HAP-1 (cell line): ENCODE data around the gene NCR2.
"Not testable (repeated sequence)": the region's sequence is repeated elsewhere in the genome, so short reads cannot be mapped to it uniquely, and the experiment has no call there.

Source experiments
- DNase-seq, 2 experiments: peaks; one replicate each; pipeline ENCODE4 v3.0.0-alpha.2; 2016 to 2020; ENCODE audit warnings: low spot score in 2 of 2
- H3K27me3 ChIP-seq: fragments of 250-450 bp; sonication (Bioruptor Pico); 2 replicates; pipeline ENCODE4 v1.5.1; 2020; ENCODE audit warnings: low read depth, mild to moderate bottlenecking, moderate library complexity
- H3K36me3 ChIP-seq: fragments of 250-450 bp; sonication (Bioruptor Pico); replicated peaks from 2 replicates; pipeline ENCODE4 v1.5.1; 2020; ENCODE audit warnings: mild to moderate bottlenecking
- H3K4me1 ChIP-seq: fragments of 250-450 bp; sonication (Bioruptor Pico); 2 replicates; pipeline ENCODE4 v1.5.1; 2020; ENCODE audit warnings: mild to moderate bottlenecking
- H3K4me3 ChIP-seq: fragments of 250-450 bp; sonication (Bioruptor Pico); 2 replicates; pipeline ENCODE4 v1.5.1; 2020; ENCODE audit warnings: mild to moderate bottlenecking, moderate library complexity
- H3K9me3 ChIP-seq: fragments of 250-450 bp; sonication (Bioruptor Pico); 2 replicates; pipeline ENCODE4 v1.5.1; 2020; ENCODE audit warnings: mild to moderate bottlenecking, moderate library complexity
- in situ Hi-C: fragments of 300-500 bp; cut with MboI; formaldehyde crosslinking; loops from 3 replicates; pipeline ENCODE4 v1.14.3; 2020; ENCODE audit warnings: low sequenced_read_pairs, inconsistent platforms, mixed read lengths

Gene NCR2

GRCh38 chr6:41335296-41335695 lies at the start of gene NCR2:
NCR2 (plus strand) TSS chr6:41335608; CDS start chr6:41335877, 269 bp downstream.
- Histone ChIP-seq H3K36me3 (no peaks in the 10 kb centered on the region), H3K4me3 (no peak within 1 kb of the TSS), H3K27me3 (peaks cover 16% of the 10 kb centered on the region), H3K4me1 (no peaks in the 10 kb centered on the region), H3K9me3 (no peaks in the 10 kb centered on the region; the same call in 1 of the 2 replicates)
- in situ Hi-C loops = no loop called here
- DNase-seq = no peak

- H3K36me3 ChIP-seq = no peaks in the 10 kb centered on the region
- no peaks in the 10 kb centered on the region for H3K27me3 ChIP-seq
- peaks cover 13% of the 10 kb centered on the region for H3K4me1 ChIP-seq
- no peaks in the 10 kb centered on the region for H3K9me3 ChIP-seq
- DNase-seq = no peak
- H3K4me3 ChIP-seq = no peak within 1 kb of the TSS
- in situ Hi-C loops = no loop called here
These were observed 48.7 kb upstream of the NCR2 start, which contains the start of gene TREM1 for GRCh38 chr6:41286544-41287346. TREM1 (minus strand) TSS chr6:41286682; CDS start chr6:41286655, 27 bp downstream.

- Histone ChIP-seq H3K9me3 (no peaks in the 10 kb centered on the region), H3K36me3 (no peaks in the 10 kb centered on the region), H3K4me1 (peaks cover 13% of the 10 kb centered on the region), H3K4me3 (no peak overlapping the region), H3K27me3 (no peaks in the 10 kb centered on the region)
- peak in 1 of 2 experiments; percentile 64 for DNase-seq
- in situ Hi-C loops = no loop called here
These were observed 47.2 kb upstream of the NCR2 start for GRCh38 chr6:41288030-41288753.

GRCh38 chr6:41288754-41289129 lies 46.7 kb upstream of the NCR2 start:
- no peaks in the 10 kb centered on the region for H3K27me3 ChIP-seq

GRCh38 chr6:41289815-41290214 lies 45.6 kb upstream of the NCR2 start:
- H3K4me1 ChIP-seq = peaks cover 13% of the 10 kb centered on the region
- H3K27me3 ChIP-seq = no peaks in the 10 kb centered on the region
- no peak for DNase-seq

More at GRCh38 chr6:41288754-41289129, 46.7 kb upstream of the NCR2 start:
- peak in 1 of 2 experiments; percentile 41 for DNase-seq
- H3K9me3 ChIP-seq = no peaks in the 10 kb centered on the region
- H3K36me3 ChIP-seq = no peaks in the 10 kb centered on the region
- in situ Hi-C loops = no loop called here
- no peak overlapping the region for H3K4me3 ChIP-seq
- peaks cover 13% of the 10 kb centered on the region for H3K4me1 ChIP-seq

GRCh38 chr6:41291717-41292116 lies 43.7 kb upstream of the NCR2 start:
- no peak overlapping the region for H3K4me3 ChIP-seq
- in situ Hi-C loops = no loop called here
- no peak for DNase-seq
- H3K36me3 ChIP-seq = no peaks in the 10 kb centered on the region
- no peaks in the 10 kb centered on the region for H3K9me3 ChIP-seq
- H3K4me1 ChIP-seq = peaks cover 13% of the 10 kb centered on the region
- H3K27me3 ChIP-seq = no peaks in the 10 kb centered on the region

More at GRCh38 chr6:41289815-41290214, 45.6 kb upstream of the NCR2 start:
- in situ Hi-C loops = no loop called here
- Histone ChIP-seq H3K4me3 (no peak overlapping the region), H3K36me3 (no peaks in the 10 kb centered on the region), H3K9me3 (no peaks in the 10 kb centered on the region)

GRCh38 chr6:41294214-41294872 lies 41.1 kb upstream of the NCR2 start:
- in situ Hi-C loops = no loop called here
- no peaks in the 10 kb centered on the region for H3K4me1 ChIP-seq
- peaks cover 3% of the 10 kb centered on the region; the same call in 1 of the 2 replicates for H3K27me3 ChIP-seq
- no peak overlapping the region for H3K4me3 ChIP-seq
- no peaks in the 10 kb centered on the region for H3K36me3 ChIP-seq
- DNase-seq = no peak
- no peaks in the 10 kb centered on the region; the same call in 1 of the 2 replicates for H3K9me3 ChIP-seq

- DNase-seq, H3K27me3 ChIP-seq, H3K36me3 ChIP-seq, H3K9me3 ChIP-seq, H3K4me3 ChIP-seq, H3K4me1 ChIP-seq, in situ Hi-C loops: not testable (repeated sequence)
These were observed 38.2 kb upstream of the NCR2 start for GRCh38 chr6:41297248-41297647.

GRCh38 chr6:41298785-41299502 lies 36.5 kb upstream of the NCR2 start:
- Histone ChIP-seq H3K4me3 (no peak overlapping the region), H3K9me3 (no peaks in the 10 kb centered on the region; the same call in 1 of the 2 replicates), H3K27me3 (peaks cover 3% of the 10 kb centered on the region; the same call in 1 of the 2 replicates), H3K4me1 (no peaks in the 10 kb centered on the region), H3K36me3 (no peaks in the 10 kb centered on the region)
- in situ Hi-C loops = no loop called here
- no peak for DNase-seq

- Histone ChIP-seq H3K9me3 (no peaks in the 10 kb centered on the region), H3K4me1 (no peaks in the 10 kb centered on the region), H3K27me3 (peaks cover 3% of the 10 kb centered on the region; the same call in 1 of the 2 replicates), H3K36me3 (no peaks in the 10 kb centered on the region), H3K4me3 (no peak overlapping the region)
- no peak for DNase-seq
- in situ Hi-C loops = no loop called here
These were observed 32.8 kb upstream of the NCR2 start for GRCh38 chr6:41302638-41303037.

- H3K9me3 ChIP-seq = no peaks in the 10 kb centered on the region
- no peak overlapping the region for H3K4me3 ChIP-seq
- peaks cover 4% of the 10 kb centered on the region; the same call in 1 of the 2 replicates for H3K27me3 ChIP-seq
- peak; percentile 36 to 57 for DNase-seq
- in situ Hi-C loops = no loop called here
- no peaks in the 10 kb centered on the region for H3K36me3 ChIP-seq
- H3K4me1 ChIP-seq = no peaks in the 10 kb centered on the region
These were observed 29.1 kb upstream of the NCR2 start for GRCh38 chr6:41306187-41306854.

GRCh38 chr6:41315203-41315602 lies 20.2 kb upstream of the NCR2 start:
- DNase-seq = no peak
- peaks cover 44% of the 10 kb centered on the region for H3K27me3 ChIP-seq

More at GRCh38 chr6:41315203-41315602, 20.2 kb upstream of the NCR2 start:
- H3K4me3 ChIP-seq = no peak overlapping the region
- H3K9me3 ChIP-seq = no peaks in the 10 kb centered on the region
- in situ Hi-C loops = no loop called here
- peaks cover 4% of the 10 kb centered on the region for H3K4me1 ChIP-seq
- H3K36me3 ChIP-seq = no peaks in the 10 kb centered on the region
